HUES64 (cell line): ENCODE results near the gene PYGO1. TPM values are rescaled to one million over a fixed set of nuclear protein-coding genes. Genes with fewer than 3 reads are reported as not detected.

ENCODE experiments used
- H3K27ac ChIP-seq: 2 replicates; pipeline ENCODE4 v1.7.0; 2013; ENCODE audit warnings: low read depth, low read length, inconsistent platforms
- H3K27me3 ChIP-seq: 2 replicates; pipeline ENCODE4 v1.6.1; 2013; ENCODE audit warnings: mild to moderate bottlenecking, low read length; ENCODE audit not compliant: insufficient read depth
- H3K36me3 ChIP-seq: 2 replicates; pipeline ENCODE4 v1.6.1; 2013; ENCODE audit warnings: mild to moderate bottlenecking, low read length; ENCODE audit not compliant: insufficient read depth
- H3K4me1 ChIP-seq: 2 replicates; pipeline ENCODE4 v1.6.1; 2013; ENCODE audit warnings: mild to moderate bottlenecking, low read length, moderate library complexity; ENCODE audit not compliant: insufficient read depth
- H3K4me3 ChIP-seq: 2 replicates; pipeline ENCODE4 v1.5.1; 2013; ENCODE audit warnings: mild to moderate bottlenecking, low read length, moderate library complexity
- H3K9ac ChIP-seq: 2 replicates; pipeline ENCODE4 v1.6.1; 2013; ENCODE audit warnings: mild to moderate bottlenecking, low read depth, low read length
- H3K9me3 ChIP-seq: 2 replicates; pipeline ENCODE4 v1.6.1; 2013; ENCODE audit warnings: low read depth, low read length; ENCODE audit not compliant: insufficient read depth
- WGBS: fragments of 150-250, 120-280 bp; methylation state at CpG from one replicate; pipeline ENCODE4 v1.1.7; 2013; ENCODE audit warnings: missing lambda C conversion rate; 5-methylcytosine and 5-hydroxymethylcytosine counted together
- polyA plus RNA-seq, 2 experiments: library from polyadenylated mRNA; stranded (reverse); fragments of 50-300 nt; gene quantifications; one replicate each; pipeline ENCODE4 v1.2.3, GENCODE V29; 2013

Gene PYGO1
- 2.1 TPM for polyA plus RNA-seq (2013, experiment 1 of 2)
- polyA plus RNA-seq (2013, experiment 2 of 2), result 4.0 TPM

DNA sequence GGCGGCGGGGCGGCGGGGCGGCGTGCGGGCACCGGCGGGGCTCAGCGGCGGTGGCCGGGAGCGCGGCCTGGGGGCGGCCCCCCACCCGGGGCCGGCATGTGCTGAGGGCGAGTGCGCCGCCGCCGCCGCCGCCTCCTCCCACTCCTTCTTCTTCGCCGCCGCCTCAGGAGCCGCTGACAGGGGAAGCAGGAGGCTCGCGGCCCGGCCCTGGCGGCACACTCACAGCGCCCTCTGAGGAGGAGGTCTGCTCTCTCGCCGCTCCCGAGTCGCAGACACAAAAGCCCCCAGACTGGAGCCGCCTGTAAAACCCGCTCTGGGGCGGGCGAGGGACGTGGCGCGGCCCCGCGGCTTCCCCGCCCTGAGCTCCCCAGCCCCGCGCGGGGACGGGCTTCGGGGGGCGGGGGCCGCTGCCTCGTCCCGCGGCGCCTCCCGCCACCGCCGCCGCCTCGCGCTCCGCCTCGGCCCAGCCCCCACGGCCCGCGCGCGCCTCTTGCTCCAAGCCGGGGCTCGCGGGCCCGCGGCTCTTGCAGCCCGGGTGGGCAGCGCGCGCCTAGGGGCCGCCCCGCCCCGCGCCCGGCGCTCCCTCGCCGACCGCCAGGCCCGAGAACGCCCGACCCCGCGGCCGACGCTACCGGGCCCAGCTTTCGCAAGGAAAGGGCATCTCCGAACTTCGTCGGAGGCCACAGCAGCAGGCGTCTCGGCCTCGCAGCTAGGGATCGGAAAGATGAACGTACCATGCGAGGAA is at the start of gene PYGO1:
Gene PYGO1 (minus strand): TSS at position 276 of the 745 bp plus-strand sequence. CDS start 462 bp downstream, outside the sequence.
- WGBS, result under 1% methylated on average over 107 of the region's 107 CpGs
- Histone ChIP-seq H3K9ac (peak within 1 kb of the TSS; percentile 79), H3K9me3 (0 out of 2 replicates have a peak, but pooled peaks cover 5% of the 10 kb centered on the region), H3K36me3 (no peaks in the 10 kb centered on the region), H3K4me3 (peak within 1 kb of the TSS; percentile 70), H3K27ac (no peak within 1 kb of the TSS), H3K4me1 (no peaks in the 10 kb centered on the region; the same call in 1 of the 2 replicates), H3K27me3 (peaks cover 67% of the 10 kb centered on the region)

DNA sequence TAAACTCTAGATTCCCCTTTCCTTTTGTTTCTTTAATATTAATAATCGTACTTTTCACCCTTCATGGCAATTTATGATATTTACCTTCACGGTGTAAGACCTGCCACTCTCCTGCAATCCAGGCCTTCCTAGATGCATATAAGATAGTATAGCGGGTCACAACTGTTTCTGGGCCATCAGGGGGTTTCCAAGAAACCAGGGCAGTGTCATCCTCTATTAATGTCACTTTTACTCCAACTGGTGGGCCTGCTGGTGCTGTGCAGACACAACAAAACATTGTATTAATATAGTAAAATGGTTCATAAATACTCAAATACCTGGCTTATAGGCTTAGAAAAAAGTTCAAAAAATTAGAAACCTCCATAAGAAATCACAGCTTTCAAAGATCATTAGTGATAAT is 48.9 kb upstream of the PYGO1 start:
- H3K27ac ChIP-seq, result no peak overlapping the region
- 92% methylated on average over 3 of the region's 3 CpGs for WGBS
- H3K4me3 ChIP-seq, result no peak overlapping the region
- H3K36me3 ChIP-seq, result peaks cover 79% of the 10 kb centered on the region; the same call in 1 of the 2 replicates
- H3K9me3 ChIP-seq, result no peaks in the 10 kb centered on the region
- no peaks in the 10 kb centered on the region for H3K27me3 ChIP-seq
- no peaks in the 10 kb centered on the region for H3K4me1 ChIP-seq
- H3K9ac ChIP-seq, result no peak overlapping the region

GRCh38 chr15:55633731-55634130 is 45.6 kb upstream of the PYGO1 start:
- no peak overlapping the region for H3K9ac ChIP-seq
- no peaks in the 10 kb centered on the region for H3K9me3 ChIP-seq
- H3K36me3 ChIP-seq, result peaks cover 72% of the 10 kb centered on the region; the same call in 1 of the 2 replicates
- WGBS, result 100% methylated on average over 1 of the region's 1 CpG
- H3K27me3 ChIP-seq, result no peaks in the 10 kb centered on the region
- no peak overlapping the region for H3K4me3 ChIP-seq
- no peaks in the 10 kb centered on the region for H3K4me1 ChIP-seq
- no peak overlapping the region for H3K27ac ChIP-seq

DNA sequence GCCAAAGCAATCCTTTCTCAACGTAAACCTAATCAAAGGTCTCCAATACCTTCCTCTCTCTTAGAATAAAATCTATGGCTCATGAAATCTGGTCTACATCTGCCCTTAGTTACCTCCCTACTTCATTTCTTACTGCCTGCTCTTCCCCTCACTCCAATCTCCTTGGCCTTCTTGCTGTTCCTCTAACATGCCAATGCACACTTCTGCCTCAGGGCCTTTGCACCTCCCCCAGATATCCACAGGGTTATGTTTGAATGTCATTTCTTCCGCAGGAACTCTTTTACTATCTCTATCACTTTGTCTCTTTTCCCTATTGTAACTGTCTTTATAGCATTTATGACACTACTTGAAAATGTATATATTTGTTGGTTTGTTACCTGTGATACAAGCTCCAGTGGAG is 44.3 kb upstream of the PYGO1 start:
- WGBS, result 94% methylated on average over 2 of the region's 2 CpGs
- Histone ChIP-seq H3K4me1 (no peaks in the 10 kb centered on the region), H3K4me3 (no peak overlapping the region), H3K9me3 (no peaks in the 10 kb centered on the region), H3K27me3 (no peaks in the 10 kb centered on the region), H3K36me3 (peaks cover 72% of the 10 kb centered on the region; the same call in 1 of the 2 replicates), H3K9ac (no peak overlapping the region), H3K27ac (no peak overlapping the region)

DNA sequence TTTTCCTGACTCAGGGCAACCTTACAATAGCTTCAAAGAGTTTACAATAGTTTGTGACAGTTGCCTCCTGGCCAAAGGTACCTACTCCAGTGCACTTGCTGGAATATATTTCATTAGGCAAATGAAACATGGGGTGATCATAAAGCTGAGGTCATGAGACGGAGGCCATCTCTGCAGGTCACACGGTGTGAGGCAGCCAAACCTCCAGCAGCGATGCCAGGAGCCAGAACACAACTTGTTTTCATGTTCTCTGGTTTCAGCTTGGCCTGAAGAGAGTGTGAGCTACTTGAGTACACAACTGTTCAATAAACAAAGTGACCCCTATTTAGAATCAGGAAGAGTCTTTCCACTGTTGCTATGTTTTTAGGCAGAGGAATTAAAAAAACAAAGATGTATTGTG is 42.7 kb upstream of the PYGO1 start:
- no peaks in the 10 kb centered on the region for H3K27me3 ChIP-seq
- 89% methylated on average over 3 of the region's 3 CpGs for WGBS
- H3K9ac ChIP-seq, result no peak overlapping the region
- no peak overlapping the region for H3K4me3 ChIP-seq
- no peaks in the 10 kb centered on the region for H3K9me3 ChIP-seq
- H3K4me1 ChIP-seq, result no peaks in the 10 kb centered on the region
- no peak overlapping the region for H3K27ac ChIP-seq
- peaks cover 67% of the 10 kb centered on the region; the same call in 1 of the 2 replicates for H3K36me3 ChIP-seq

DNA sequence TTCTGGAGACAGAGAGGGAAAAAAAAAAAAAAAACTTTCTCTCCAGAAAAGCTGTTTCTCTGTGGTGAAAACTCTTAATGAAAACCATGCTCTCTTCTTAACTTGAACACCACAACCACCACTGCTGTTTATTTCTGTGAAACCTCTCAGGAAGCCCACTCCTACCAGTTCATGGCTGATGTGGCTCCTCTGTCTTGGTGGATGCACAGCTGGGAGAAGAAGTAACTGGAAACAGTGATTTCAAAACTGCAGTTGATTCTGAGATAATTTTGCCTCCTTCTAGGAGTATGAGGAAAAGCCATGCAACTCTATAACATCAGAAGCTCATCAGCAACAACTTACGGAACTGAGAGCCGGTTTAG is 40.2 kb upstream of the PYGO1 start:
- H3K36me3 ChIP-seq, result peaks cover 71% of the 10 kb centered on the region; the same call in 1 of the 2 replicates
- no peak overlapping the region for H3K27ac ChIP-seq
- no peaks in the 10 kb centered on the region for H3K9me3 ChIP-seq
- 100% methylated on average over 2 of the region's 2 CpGs for WGBS
- H3K4me3 ChIP-seq, result no peak overlapping the region
- H3K9ac ChIP-seq, result no peak overlapping the region
- no peaks in the 10 kb centered on the region for H3K27me3 ChIP-seq
- H3K4me1 ChIP-seq, result no peaks in the 10 kb centered on the region

GRCh38 chr15:55627730-55628368 is 39.7 kb upstream of the PYGO1 start:
- Histone ChIP-seq H3K4me1 (no peaks in the 10 kb centered on the region), H3K4me3 (no peak overlapping the region), H3K27ac (no peak overlapping the region), H3K9me3 (no peaks in the 10 kb centered on the region), H3K9ac (no peak overlapping the region), H3K36me3 (peaks cover 68% of the 10 kb centered on the region; the same call in 1 of the 2 replicates), H3K27me3 (no peaks in the 10 kb centered on the region)
- WGBS, result 87% methylated on average over 7 of the region's 7 CpGs

DNA sequence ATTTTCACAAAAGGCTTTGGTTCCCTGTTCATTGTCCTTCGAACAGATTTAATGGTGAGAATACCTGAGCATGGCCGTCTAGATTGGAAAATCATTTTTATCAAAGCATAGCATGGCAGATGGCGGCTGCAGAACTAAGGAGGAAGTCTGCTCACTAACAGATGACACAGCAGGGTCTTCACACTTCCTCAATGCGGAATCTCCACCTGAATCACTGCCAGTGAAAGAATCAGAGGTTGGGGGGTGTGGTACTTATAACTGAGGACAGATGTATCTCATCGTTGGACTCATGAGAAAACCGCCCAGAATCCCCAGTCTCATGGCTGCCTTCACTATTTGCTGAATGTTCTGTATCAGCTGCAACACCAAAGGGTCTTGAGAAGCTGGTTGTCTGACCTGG is 31.6 kb upstream of the PYGO1 start:
- 89% methylated on average over 6 of the region's 6 CpGs for WGBS
- Histone ChIP-seq H3K9ac (no peak overlapping the region), H3K27me3 (no peaks in the 10 kb centered on the region), H3K4me3 (no peak overlapping the region), H3K36me3 (peaks cover 44% of the 10 kb centered on the region; the same call in 1 of the 2 replicates), H3K27ac (no peak overlapping the region), H3K9me3 (no peaks in the 10 kb centered on the region), H3K4me1 (peaks cover 22% of the 10 kb centered on the region; the same call in 1 of the 2 replicates)

DNA sequence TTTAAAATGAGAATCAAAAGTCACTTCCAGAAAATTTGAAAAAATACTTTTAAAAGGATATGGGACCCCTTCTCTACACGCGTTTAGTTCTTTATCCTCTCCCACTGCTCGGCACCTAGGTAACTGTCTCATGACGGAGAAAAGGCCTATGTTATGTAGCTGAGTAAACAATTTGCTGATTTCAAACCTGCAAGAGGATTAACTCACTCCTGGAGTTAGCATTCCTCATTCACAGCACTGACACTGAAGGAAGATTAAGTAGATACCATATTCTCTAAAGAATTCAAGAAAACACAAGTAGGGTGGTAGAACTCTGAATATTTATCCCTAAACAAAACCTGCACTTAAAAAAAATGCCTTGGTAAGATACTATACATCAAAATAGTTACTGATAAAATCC is 30.2 kb upstream of the PYGO1 start:
- H3K9ac ChIP-seq, result no peak overlapping the region
- peaks cover 29% of the 10 kb centered on the region for H3K4me1 ChIP-seq
- peaks cover 43% of the 10 kb centered on the region; the same call in 1 of the 2 replicates for H3K36me3 ChIP-seq

GRCh38 chr15:55615445-55615844 is 27.3 kb upstream of the PYGO1 start:
- no peaks in the 10 kb centered on the region for H3K27me3 ChIP-seq
- H3K36me3 ChIP-seq, result peaks cover 50% of the 10 kb centered on the region; the same call in 1 of the 2 replicates
- H3K4me1 ChIP-seq, result peaks cover 29% of the 10 kb centered on the region
- H3K4me3 ChIP-seq, result no peak overlapping the region
- H3K9ac ChIP-seq, result no peak overlapping the region
- WGBS, result 90% methylated on average over 1 of the region's 1 CpG
- H3K27ac ChIP-seq, result no peak overlapping the region
- peaks cover 2% of the 10 kb centered on the region; the same call in 1 of the 2 replicates for H3K9me3 ChIP-seq

More for the DNA sequence above, 30.2 kb upstream of the PYGO1 start:
- WGBS, result 73% methylated on average over 3 of the region's 4 CpGs
- no peaks in the 10 kb centered on the region for H3K9me3 ChIP-seq
- H3K27me3 ChIP-seq, result no peaks in the 10 kb centered on the region
- H3K27ac ChIP-seq, result no peak overlapping the region; the same call in 1 of the 2 replicates
- H3K4me3 ChIP-seq, result no peak overlapping the region

- Histone ChIP-seq H3K9me3 (peaks cover 2% of the 10 kb centered on the region; the same call in 1 of the 2 replicates), H3K4me1 (peaks cover 17% of the 10 kb centered on the region), H3K9ac (no peak overlapping the region), H3K27ac (no peak overlapping the region), H3K27me3 (no peaks in the 10 kb centered on the region), H3K36me3 (peaks cover 46% of the 10 kb centered on the region; the same call in 1 of the 2 replicates), H3K4me3 (no peak overlapping the region)
- WGBS, result 92% methylated on average over 4 of the region's 4 CpGs
Observed at GRCh38 chr15:55613727-55614126, 25.6 kb upstream of the PYGO1 start.
